NCI-H446 treated with DMSO at 0.1 percent for 48 hours (cell line): Measurements from ENCODE around the gene C15orf39.
"Not testable (repeated sequence)": the region's sequence is repeated elsewhere in the genome, so short reads cannot be mapped to it uniquely, and the experiment has no call there.

Experiments used
- DNase-seq: peaks from one replicate; lab custom pipeline; 2025; lab: John Stamatoyannopoulos, UW

The C15orf39 gene

GRCh38 chr15:75212200-75212858 lies 10.6 kb downstream of the C15orf39 start:
- DNase-seq, result no peak

DNA sequence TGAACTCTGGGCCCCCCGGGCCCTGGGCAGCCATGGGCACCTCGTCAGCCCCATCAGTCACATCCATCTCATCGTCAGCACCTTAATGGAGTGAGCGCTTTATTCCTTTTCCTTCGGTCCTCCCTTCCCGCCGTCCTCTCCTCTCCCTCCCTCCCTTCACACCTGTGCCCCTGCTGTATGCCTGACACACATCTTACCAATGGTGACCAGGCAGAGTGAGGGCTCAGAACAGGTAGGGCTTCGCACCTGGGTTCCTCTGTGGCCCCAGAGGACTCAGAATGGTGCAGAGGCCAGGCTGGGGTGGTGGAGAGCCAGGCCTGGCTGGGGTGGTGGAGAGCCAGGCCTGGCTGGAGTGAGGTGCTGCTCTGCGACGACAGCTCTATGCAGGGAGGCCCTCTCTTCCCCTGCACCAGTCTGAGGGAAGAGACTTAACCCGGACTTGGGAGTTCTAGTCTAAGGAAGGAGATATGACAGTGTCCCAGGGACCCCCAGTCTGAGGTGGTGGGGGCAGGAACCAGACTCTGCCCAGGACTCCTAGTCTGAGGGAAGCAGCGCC lies 11.6 kb downstream of the C15orf39 start:
- no peak for DNase-seq

DNA sequence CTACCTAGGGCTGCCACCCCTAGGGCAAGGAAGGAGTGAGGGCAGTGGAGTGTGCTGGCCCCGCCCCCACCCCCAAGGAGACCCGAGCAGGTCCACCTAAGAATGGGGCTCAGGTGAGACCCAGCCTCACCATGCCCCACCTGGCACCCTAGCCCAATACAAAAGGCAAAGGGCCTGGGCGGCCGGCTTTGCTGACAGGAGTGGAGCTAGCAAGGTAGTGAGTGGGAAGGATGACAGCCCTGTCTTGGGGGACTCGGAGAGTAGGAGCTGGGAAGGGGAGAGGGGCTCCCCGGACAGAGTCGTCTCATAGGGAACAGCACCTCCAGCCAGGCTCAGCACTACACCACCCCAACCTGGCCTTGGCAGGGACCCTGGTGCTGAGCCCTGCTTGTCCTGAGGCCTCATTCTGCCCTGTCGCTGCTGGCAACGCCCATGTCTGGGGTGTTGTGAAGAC lies 12.1 kb downstream of the C15orf39 start:
- DNase-seq, result no peak

DNA sequence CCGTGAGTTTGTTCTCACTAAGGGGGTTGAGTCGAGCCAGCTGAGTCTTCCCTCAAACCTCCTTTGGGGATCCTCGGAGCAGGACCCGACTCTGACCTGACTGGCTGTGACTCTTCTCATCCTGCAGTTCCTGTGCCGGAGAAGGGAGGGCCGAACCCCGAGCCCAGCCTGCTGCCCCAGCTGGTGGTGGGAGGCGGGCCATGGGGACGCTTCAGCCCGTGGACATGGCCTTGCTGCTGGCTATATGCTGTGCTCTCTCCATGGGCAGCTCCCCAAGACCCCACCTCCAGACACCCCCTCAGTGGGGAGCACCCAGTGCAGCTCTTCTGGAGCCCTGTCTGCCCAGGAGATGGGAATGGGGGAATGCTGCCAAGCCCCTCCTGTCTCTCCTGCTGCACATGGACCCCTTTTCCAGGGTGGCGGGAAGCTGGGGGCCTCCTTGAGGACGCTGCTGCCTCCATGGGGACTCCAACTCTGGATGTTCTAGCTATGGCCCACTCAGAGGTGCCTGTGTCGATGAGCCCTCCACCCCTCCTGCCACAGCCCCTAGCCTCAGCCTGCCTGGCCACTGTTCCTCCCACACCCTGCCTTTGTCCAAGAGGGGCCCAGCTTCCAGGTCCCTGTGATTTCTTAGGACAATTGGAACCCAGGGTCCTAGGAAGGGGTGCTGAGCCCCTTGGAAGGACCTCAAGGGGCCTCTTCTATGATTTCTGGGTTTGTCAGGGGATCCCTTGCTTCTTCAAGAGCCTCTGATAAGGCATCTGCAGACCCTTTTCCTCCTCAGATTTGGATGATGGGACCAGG lies 12.8 kb downstream of the C15orf39 start:
- DNase-seq, result no peak

DNA sequence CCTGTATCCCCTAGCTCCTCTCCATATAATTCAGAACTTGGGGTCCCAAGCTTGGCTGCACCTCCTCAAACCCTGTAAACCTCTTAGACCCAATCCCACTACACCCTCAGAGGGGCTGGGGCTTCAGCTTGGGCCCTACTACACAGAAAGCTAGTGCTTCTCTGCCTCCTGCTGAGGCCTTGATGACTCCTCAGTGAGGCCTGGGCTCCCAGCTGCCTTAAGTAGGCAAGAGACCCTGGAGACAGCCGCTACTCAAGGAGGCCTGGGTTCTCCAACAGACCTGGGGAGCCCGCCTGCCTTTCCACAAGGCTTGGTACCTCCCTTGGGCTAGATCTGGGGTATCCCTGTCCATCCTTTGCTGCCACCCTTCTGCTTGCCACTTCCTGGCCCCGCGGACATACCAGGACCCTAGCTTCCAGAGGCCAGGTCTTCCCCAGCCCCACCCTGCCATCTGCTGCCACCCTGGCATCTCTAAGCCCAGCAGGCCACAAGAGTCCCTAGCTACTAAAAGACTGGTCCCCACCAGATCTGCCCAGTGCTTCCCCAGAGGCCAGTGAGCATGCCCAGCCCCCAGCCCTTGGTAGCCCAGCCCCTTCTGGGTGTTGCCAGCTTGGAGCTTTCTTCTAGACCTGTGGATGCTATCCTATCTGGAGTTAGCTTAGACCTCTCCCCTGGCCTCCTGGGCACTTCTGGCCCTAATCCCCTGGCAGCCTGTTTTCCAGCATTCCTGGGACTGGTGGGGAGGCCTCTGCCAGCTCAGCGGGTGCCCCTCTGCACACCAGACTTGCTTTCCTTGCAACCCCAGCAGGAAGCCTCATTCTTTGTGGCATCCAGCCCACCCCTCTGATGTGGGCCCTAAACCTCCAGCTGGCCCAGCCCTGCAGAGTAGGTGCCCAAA lies 13.7 kb downstream of the C15orf39 start:
- DNase-seq, result no peak

DNA sequence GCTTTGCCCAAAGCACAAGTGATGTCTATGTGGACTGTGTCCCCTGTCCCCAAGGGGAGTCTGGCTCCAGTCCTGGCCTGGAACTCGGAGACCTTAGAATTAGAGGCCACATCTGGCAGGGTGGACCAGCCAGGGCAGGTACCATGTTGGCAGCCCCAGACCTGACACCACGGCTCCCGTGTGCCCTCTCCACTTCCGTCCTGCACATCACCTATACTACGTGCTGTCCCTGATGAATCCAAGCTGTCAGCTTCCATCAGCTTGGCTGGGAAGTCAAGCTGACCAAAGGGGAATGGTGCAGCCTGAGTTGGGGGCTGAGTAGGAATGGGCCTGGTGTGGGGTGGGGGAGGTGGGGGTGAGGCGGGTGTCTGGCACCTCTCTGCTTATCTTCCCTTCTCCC lies 15.3 kb downstream of the C15orf39 start:
- DNase-seq, result no peak

DNA sequence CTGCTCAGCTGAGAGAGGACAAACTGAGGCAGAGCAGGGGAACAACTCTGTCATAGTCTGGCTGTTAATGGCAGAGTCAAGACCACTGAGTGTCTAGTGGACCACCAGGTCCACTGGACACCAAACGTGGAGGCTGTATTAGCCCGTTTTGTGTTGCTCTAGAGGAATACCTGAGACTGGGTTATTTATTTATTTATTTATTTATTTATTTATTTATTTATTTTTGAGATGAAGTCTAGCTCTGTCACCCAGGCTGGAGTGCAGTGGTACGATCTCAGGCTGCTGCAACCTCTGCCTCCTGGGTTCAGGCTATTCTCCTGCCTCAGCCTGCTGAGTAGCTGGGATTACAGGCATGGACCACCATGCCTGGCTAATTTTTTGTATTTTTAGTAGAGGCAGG lies 15.9 kb downstream of the C15orf39 start:
- DNase-seq, result not testable (repeated sequence)

DNA sequence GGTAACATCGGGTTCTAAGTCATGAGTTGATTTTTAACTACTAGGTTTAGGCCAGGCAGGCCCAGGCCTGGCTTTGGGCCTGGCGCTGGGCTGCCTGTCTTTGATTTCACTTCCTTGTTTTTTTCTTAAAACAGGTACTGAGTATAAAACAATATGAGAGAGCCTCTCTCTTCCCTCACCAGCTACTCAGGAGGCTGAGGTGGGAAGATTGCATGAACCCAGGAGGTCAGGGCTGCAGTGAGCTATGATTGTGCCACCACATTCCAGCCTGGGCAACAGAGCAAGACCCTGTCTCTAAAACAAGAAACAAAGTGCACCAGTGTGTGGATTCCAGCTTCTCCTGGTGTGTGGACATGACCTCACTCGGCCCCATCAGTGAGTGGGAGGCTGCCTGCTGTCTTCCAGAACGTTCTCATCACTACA lies 17.8 kb downstream of the C15orf39 start:
- not testable (repeated sequence) for DNase-seq

- DNase-seq, result no peak
These were observed 22.0 kb downstream of the C15orf39 start for GRCh38 chr15:75223688-75224087.

GRCh38 chr15:75224281-75224680 lies 22.6 kb downstream of the C15orf39 start:
- DNase-seq, result no peak

DNA sequence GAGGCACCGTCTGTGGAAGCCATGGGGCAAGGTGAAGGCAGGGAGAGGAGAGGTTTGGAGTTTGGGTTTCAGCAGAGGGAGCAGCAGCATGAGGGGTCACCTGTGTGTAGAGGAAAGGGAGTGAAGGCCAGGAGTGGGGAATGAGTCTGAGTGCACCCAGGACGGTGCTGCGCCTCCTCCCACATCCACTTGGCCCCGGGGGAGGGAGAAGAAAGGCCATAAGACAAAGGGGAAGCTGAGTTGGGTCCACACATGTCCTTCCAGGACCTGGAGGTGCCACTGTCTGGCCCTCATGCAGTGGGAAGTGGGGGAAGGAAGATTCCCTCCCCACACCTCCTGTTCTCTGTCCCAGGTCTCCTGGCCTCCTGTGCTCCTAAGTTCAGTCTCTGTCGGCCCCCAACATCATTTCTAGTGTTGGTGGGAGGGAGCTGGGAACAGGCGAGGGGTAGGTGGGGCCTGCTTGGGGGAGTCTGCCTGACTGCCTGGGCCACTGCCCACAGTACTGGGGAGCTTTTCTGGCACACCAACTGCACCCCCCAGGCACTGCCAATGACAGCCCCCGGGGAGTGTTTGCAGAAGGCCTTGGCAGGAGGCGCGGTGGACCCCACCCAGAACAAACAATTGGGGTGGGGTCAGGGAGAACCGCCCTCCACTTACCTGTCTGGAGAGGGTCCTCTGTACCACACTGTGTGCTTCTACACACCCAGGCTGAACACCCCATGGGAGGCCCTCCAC lies 23.6 kb downstream of the C15orf39 start:
- not testable (repeated sequence) for DNase-seq

DNA sequence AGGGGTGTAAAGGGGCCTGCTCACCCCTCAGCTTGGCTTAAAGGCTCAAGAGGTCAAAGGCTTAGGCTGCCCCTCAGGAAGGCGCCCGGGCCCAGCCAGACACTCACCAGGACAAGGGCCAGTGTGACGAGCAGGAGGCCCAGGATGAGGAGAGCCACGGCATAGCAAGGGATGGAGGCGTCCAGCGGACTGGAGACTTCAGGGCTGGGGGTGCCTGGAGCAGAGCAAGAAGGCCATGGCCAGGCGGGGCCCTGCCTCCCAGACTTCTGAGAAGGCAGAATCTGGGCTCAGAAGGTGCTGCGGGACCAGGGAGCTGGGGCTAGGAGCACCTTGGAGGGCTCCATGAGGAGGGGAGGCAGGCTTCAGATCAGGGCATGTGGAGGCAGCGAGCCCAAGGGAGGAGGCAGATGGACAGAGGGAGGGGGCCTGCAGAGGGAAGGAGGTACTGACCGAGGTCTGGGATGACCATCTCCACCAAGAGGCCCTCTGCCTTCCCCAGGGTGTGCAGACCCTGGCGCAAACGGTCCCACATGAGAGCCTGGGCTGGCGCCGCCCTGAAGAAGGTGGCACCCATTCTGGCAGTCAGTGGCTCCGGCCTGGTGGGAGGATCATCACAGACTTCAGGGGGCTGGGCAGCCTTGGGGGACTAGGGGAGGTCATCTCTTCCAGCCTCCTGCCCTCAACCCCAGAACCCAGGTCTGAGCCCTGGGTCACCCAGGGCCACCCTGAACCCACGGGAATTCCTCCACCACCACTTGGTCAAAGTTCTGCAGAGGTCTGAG lies 24.5 kb downstream of the C15orf39 start:
- no peak for DNase-seq

- not testable (repeated sequence) for DNase-seq
These were observed 25.4 kb downstream of the C15orf39 start for GRCh38 chr15:75227112-75227511.

GRCh38 chr15:75227663-75228280 lies 26.1 kb downstream of the C15orf39 start:
- DNase-seq, result no peak

GRCh38 chr15:75228787-75229186 lies 27.1 kb downstream of the C15orf39 start:
- DNase-seq, result no peak

- DNase-seq, result no peak
These were observed 27.7 kb downstream of the C15orf39 start for GRCh38 chr15:75229191-75230015.

- no peak for DNase-seq
These were observed 28.3 kb downstream of the C15orf39 start for GRCh38 chr15:75230016-75230343.

DNA sequence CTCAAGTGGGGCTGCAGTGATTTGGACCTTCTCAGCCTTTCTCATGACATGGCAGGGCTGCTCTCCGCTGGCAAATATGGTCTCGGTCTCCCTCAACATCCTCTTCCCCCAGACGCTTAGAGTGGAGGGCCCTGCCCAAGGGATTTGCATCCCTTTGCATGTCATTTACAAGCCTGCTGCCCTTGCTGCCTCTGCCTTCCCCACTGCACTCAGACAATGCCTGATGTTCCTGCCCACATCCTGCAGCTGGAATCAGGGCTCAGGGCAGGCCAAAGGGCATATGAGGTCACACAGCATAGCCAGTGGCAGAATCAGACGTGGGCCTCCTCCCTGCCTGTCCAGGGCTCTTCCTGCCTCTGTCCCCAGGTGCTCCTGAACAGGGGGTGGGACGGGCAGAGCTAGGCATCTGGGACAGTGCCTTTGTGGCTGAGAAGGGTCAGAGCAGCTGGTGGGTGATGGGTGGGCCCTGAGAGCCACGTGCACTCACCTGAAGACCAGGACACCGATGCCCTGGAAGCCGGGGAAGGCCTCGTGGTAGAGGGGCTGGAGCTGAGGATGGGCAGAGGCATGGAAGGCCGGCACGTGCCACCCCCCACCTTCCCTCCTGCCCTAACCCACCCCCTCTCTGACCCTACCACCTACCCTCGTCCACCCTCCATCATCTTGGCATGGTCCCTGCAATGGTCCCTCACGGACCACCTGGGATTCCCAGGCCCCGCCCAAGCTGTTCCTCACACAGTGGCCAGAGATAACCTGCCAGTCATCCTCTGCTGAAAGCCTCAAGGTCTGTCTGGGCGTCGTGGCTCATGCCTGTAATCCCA lies 29.1 kb downstream of the C15orf39 start:
- DNase-seq, result no peak
